Measurements from ENCODE around the gene LRRC55. TPM values are rescaled to one million over a fixed set of nuclear protein-coding genes. Genes with fewer than 3 reads are reported as not detected.

Gene LRRC55
- total RNA-seq, 1 experiment from 2014 or later: not detected

GRCh38 chr11:57223601-57224000 lies 41.8 kb downstream of the LRRC55 start:
- ATAC-seq: no peak
- TF ChIP-seq REST (IDR thresholded peaks at IDR 0.05; ENCODE audit: insufficient read depth in 1 of 2, low read depth in 2 of 2, low read length in 1 of 2) (no peak), TCF7L2 (IDR thresholded peaks at IDR 0.05; ENCODE audit: low read depth, low read length) (no peak), SIN3A (IDR thresholded peaks at IDR 0.05; ENCODE audit: borderline replicate concordance, insufficient read depth, low read depth, low read length) (no peak), CTCF (IDR thresholded peaks at IDR 0.05) (no peak), POLR2AphosphoS5 (IDR thresholded peaks at IDR 0.05; ENCODE audit: low read depth, low read length) (no peak)
- Histone ChIP-seq H3K4me1 (ENCODE audit: control insufficient read depth, insufficient read depth, low read length) (no peaks in the 10 kb centered on the region), H3K27ac (ENCODE audit: low read length) (no peak overlapping the region), H3K36me3 (ENCODE audit: control insufficient read depth, insufficient read depth, low read length) (no peaks in the 10 kb centered on the region), H3K9me3 (ENCODE audit: control insufficient read depth, insufficient read depth, low read depth, low read length) (no peaks in the 10 kb centered on the region), H3K4me3 (ENCODE audit: low read depth in 2 of 2, low read length in 2 of 2) (no peak overlapping the region), H3K27me3 (ENCODE audit: control insufficient read depth, insufficient read depth, low read length) (peaks cover 2% of the 10 kb centered on the region; the same call in 1 of the 2 replicates)
- ChIA-PET POLR2A (no interaction called here), CTCF (no interaction called here)
- intact Hi-C loops (cut with micrococcal nuclease; ENCODE audit: unreplicated experiment) (no loop called here), in situ Hi-C loops (cut with HindIII; ENCODE audit: low pct_unique_long_range_greater_than_20kb, low sequenced_read_pairs) (no loop called here)
- DNase-seq (ENCODE audit: low read depth, low spot score): no peak
- no TSS peak for BruUV-seq (replicated peaks)

GRCh38 chr11:57224128-57224527 lies 42.4 kb downstream of the LRRC55 start:
- TF ChIP-seq CTCF (IDR thresholded peaks at IDR 0.05): no peak
- no peak for TF ChIP-seq TCF7L2 (IDR thresholded peaks at IDR 0.05; ENCODE audit: low read depth, low read length)
- TF ChIP-seq POLR2AphosphoS5 (IDR thresholded peaks at IDR 0.05; ENCODE audit: low read depth, low read length): no peak
- in situ Hi-C loops (cut with HindIII; ENCODE audit: low pct_unique_long_range_greater_than_20kb, low sequenced_read_pairs) (no loop called here), intact Hi-C loops (cut with micrococcal nuclease; ENCODE audit: unreplicated experiment) (no loop called here)
- H3K9me3 ChIP-seq (ENCODE audit: control insufficient read depth, insufficient read depth, low read depth, low read length): no peaks in the 10 kb centered on the region
- H3K36me3 ChIP-seq (ENCODE audit: control insufficient read depth, insufficient read depth, low read length): no peaks in the 10 kb centered on the region
- no peak overlapping the region for H3K27ac ChIP-seq (ENCODE audit: low read length)
- H3K27me3 ChIP-seq (ENCODE audit: control insufficient read depth, insufficient read depth, low read length): peaks cover 2% of the 10 kb centered on the region; the same call in 1 of the 2 replicates
- BruUV-seq (replicated peaks): no TSS peak
- ATAC-seq: no peak
- no peak for DNase-seq (ENCODE audit: low read depth, low spot score)
- POLR2A ChIA-PET: no interaction called here
- no peak overlapping the region for H3K4me3 ChIP-seq (ENCODE audit: low read depth in 2 of 2, low read length in 2 of 2)
- CTCF ChIA-PET: no interaction called here
- H3K4me1 ChIP-seq (ENCODE audit: control insufficient read depth, insufficient read depth, low read length): no peaks in the 10 kb centered on the region
